MM.1S (cell line): Measurements from ENCODE around the gene EIF4G1.
A peak's percentile ranks its signal among the peaks of the same experiment; 100 is the strongest.
"Not testable (repeated sequence)": the region's sequence is repeated elsewhere in the genome, so short reads cannot be mapped to it uniquely, and the experiment has no call there.

Source experiments
- DNase-seq: peaks from one replicate; pipeline ENCODE4 v3.0.0-alpha.2; 2015
- H2AFZ ChIP-seq: fragments of 300-600 bp; sonication (generic); 2 replicates; pipeline ENCODE4 v1.6.0; 2016; ENCODE audit warnings: antibody characterized with exemption, low read length
- H3F3A ChIP-seq: fragments of 300-600 bp; sonication (generic); 2 replicates; pipeline ENCODE4 v1.6.1; 2016; ENCODE audit warnings: mild to moderate bottlenecking, antibody characterized with exemption, low read length, moderate library complexity, mixed read lengths; ENCODE audit not compliant: insufficient read depth
- H3K27ac ChIP-seq: fragments of 300-600 bp; sonication (generic); 2 replicates; pipeline ENCODE4 v1.5.1; 2016; ENCODE audit warnings: mild to moderate bottlenecking, low read length
- H3K27me3 ChIP-seq: fragments of 300-600 bp; sonication (generic); replicated peaks from 2 replicates; pipeline ENCODE4 v1.6.0; 2016; ENCODE audit warnings: low read length; ENCODE audit not compliant: insufficient read depth
- H3K36me3 ChIP-seq: fragments of 300-600 bp; sonication (generic); replicated peaks from 2 replicates; pipeline ENCODE4 v1.6.1; 2016; ENCODE audit warnings: mild to moderate bottlenecking, low read length, mixed read lengths; ENCODE audit not compliant: insufficient read depth
- H3K4me1 ChIP-seq: fragments of 300-600 bp; sonication (generic); 2 replicates; pipeline ENCODE4 v1.6.1; 2016; ENCODE audit warnings: low read length, mixed read lengths
- H3K4me2 ChIP-seq: fragments of 300-600 bp; sonication (generic); 2 replicates; pipeline ENCODE4 v1.6.0; 2016; ENCODE audit warnings: low read depth, low read length
- H3K4me3 ChIP-seq: fragments of 300-600 bp; sonication (generic); 2 replicates; pipeline ENCODE4 v1.5.1; 2016; ENCODE audit warnings: low read length, mixed read lengths
- H3K79me2 ChIP-seq: fragments of 300-600 bp; sonication (generic); 2 replicates; pipeline ENCODE4 v1.6.1; 2016; ENCODE audit warnings: mixed run types, low read length, mixed read lengths
- H3K9ac ChIP-seq: fragments of 300-600 bp; sonication (generic); 2 replicates; pipeline ENCODE4 v1.6.1; 2016; ENCODE audit warnings: low read length, mixed read lengths
- H3K9me2 ChIP-seq: fragments of 300-600 bp; sonication (generic); replicated peaks from 2 replicates; pipeline ENCODE4 v1.6.1; 2016; ENCODE audit warnings: mild to moderate bottlenecking, low read length, mixed read lengths; ENCODE audit not compliant: insufficient read depth
- H3K9me3 ChIP-seq: fragments of 300-600 bp; sonication (generic); replicated peaks from 2 replicates; pipeline ENCODE4 v1.6.1; 2016; ENCODE audit warnings: mild to moderate bottlenecking, low read length, mixed read lengths; ENCODE audit not compliant: insufficient read depth
- H4K20me1 ChIP-seq: fragments of 300-600 bp; sonication (generic); 2 replicates; pipeline ENCODE4 v1.6.1; 2016; ENCODE audit warnings: mild to moderate bottlenecking, low read length, moderate library complexity, mixed read lengths; ENCODE audit not compliant: insufficient read depth
- EZH2 ChIP-seq: fragments of 300-600 bp; sonication (generic); optimal IDR thresholded peaks from 2 replicates; pipeline ENCODE3; 2017; ENCODE audit warnings: low read depth, mild to moderate bottlenecking, antibody characterized with exemption, low read length, mixed read lengths
- EZH2phosphoT487 ChIP-seq: fragments of 300-600 bp; sonication (generic); IDR thresholded peaks from 2 replicates; pipeline ENCODE4 v1.6.1; 2018; ENCODE audit warnings: antibody characterized with exemption, low read length
- TF ChIP-seq, protein P1 (sequence below): fragments of 300-600 bp; sonication (generic); IDR thresholded peaks from 2 replicates; pipeline ENCODE4 v1.5.1; 2016; ENCODE audit warnings: antibody characterized with exemption, low read length, mixed read lengths

EIF4G1 gene, protein sequence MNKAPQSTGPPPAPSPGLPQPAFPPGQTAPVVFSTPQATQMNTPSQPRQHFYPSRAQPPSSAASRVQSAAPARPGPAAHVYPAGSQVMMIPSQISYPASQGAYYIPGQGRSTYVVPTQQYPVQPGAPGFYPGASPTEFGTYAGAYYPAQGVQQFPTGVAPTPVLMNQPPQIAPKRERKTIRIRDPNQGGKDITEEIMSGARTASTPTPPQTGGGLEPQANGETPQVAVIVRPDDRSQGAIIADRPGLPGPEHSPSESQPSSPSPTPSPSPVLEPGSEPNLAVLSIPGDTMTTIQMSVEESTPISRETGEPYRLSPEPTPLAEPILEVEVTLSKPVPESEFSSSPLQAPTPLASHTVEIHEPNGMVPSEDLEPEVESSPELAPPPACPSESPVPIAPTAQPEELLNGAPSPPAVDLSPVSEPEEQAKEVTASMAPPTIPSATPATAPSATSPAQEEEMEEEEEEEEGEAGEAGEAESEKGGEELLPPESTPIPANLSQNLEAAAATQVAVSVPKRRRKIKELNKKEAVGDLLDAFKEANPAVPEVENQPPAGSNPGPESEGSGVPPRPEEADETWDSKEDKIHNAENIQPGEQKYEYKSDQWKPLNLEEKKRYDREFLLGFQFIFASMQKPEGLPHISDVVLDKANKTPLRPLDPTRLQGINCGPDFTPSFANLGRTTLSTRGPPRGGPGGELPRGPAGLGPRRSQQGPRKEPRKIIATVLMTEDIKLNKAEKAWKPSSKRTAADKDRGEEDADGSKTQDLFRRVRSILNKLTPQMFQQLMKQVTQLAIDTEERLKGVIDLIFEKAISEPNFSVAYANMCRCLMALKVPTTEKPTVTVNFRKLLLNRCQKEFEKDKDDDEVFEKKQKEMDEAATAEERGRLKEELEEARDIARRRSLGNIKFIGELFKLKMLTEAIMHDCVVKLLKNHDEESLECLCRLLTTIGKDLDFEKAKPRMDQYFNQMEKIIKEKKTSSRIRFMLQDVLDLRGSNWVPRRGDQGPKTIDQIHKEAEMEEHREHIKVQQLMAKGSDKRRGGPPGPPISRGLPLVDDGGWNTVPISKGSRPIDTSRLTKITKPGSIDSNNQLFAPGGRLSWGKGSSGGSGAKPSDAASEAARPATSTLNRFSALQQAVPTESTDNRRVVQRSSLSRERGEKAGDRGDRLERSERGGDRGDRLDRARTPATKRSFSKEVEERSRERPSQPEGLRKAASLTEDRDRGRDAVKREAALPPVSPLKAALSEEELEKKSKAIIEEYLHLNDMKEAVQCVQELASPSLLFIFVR (N-terminal part only)

GRCh38 chr3:184314363-184314699 lies at the start of gene EIF4G1:
Gene EIF4G1 (plus strand): TSS chr3:184314606. CDS start chr3:184315797, 1,191 bp downstream.
- DNase-seq = peak; percentile 97
- H3K4me2 ChIP-seq = peak within 1 kb of the TSS; percentile 77
- H3K9ac ChIP-seq = peak within 1 kb of the TSS; percentile 96
- H3K27ac ChIP-seq = peak within 1 kb of the TSS; percentile 60; the same call in 1 of the 2 replicates
- H3K4me3 ChIP-seq = peak within 1 kb of the TSS; percentile 95
- TF ChIP-seq EZH2phosphoT487 (no peak), EZH2 (no peak)
- TF ChIP-seq, protein P1, sequence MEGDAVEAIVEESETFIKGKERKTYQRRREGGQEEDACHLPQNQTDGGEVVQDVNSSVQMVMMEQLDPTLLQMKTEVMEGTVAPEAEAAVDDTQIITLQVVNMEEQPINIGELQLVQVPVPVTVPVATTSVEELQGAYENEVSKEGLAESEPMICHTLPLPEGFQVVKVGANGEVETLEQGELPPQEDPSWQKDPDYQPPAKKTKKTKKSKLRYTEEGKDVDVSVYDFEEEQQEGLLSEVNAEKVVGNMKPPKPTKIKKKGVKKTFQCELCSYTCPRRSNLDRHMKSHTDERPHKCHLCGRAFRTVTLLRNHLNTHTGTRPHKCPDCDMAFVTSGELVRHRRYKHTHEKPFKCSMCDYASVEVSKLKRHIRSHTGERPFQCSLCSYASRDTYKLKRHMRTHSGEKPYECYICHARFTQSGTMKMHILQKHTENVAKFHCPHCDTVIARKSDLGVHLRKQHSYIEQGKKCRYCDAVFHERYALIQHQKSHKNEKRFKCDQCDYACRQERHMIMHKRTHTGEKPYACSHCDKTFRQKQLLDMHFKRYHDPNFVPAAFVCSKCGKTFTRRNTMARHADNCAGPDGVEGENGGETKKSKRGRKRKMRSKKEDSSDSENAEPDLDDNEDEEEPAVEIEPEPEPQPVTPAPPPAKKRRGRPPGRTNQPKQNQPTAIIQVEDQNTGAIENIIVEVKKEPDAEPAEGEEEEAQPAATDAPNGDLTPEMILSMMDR = no peak
- peaks cover 9% of the 10 kb centered on the region; the same call in 1 of the 2 replicates for H3K4me1 ChIP-seq
- H3K9me3 ChIP-seq = no peaks in the 10 kb centered on the region
- H3K36me3 ChIP-seq = peaks cover 6% of the 10 kb centered on the region; the same call in 1 of the 2 replicates
- no peaks in the 10 kb centered on the region for H3K27me3 ChIP-seq
- H3F3A ChIP-seq = peaks cover 13% of the 10 kb centered on the region
- H4K20me1 ChIP-seq = peaks cover 35% of the 10 kb centered on the region
- H3K9me2 ChIP-seq = no peaks in the 10 kb centered on the region
- peak within 1 kb of the TSS; percentile 20 for H2AFZ ChIP-seq
- peaks cover 47% of the 10 kb centered on the region for H3K79me2 ChIP-seq

GRCh38 chr3:184267249-184267648 lies 47.2 kb upstream of the EIF4G1 start:
- H3K27me3 ChIP-seq = peaks cover 17% of the 10 kb centered on the region
- H3K4me2 ChIP-seq, H2AFZ ChIP-seq, H3K9me2 ChIP-seq, H3K4me1 ChIP-seq, H3K36me3 ChIP-seq, H3K27ac ChIP-seq, H3K79me2 ChIP-seq, H3K9ac ChIP-seq, H3K9me3 ChIP-seq, H4K20me1 ChIP-seq, H3K4me3 ChIP-seq, H3F3A ChIP-seq, DNase-seq: not testable (repeated sequence)

- Histone ChIP-seq H2AFZ (no peak overlapping the region), H3K9ac (no peak overlapping the region), H3K36me3 (no peaks in the 10 kb centered on the region), H3F3A (no peaks in the 10 kb centered on the region), H3K27ac (no peak overlapping the region), H3K79me2 (no peaks in the 10 kb centered on the region), H3K4me2 (no peak overlapping the region), H3K9me2 (no peaks in the 10 kb centered on the region), H3K27me3 (peaks cover 25% of the 10 kb centered on the region), H3K4me3 (no peak overlapping the region), H3K4me1 (no peaks in the 10 kb centered on the region), H4K20me1 (no peaks in the 10 kb centered on the region), H3K9me3 (no peaks in the 10 kb centered on the region)
- TF ChIP-seq EZH2 (no peak), EZH2phosphoT487 (no peak)
- TF ChIP-seq, protein P1 = no peak
- DNase-seq = no peak
Observed at GRCh38 chr3:184272269-184272668, 42.1 kb upstream of the EIF4G1 start.
